ENCODE results near the gene TSSC4. TPM values are rescaled to one million over a fixed set of nuclear protein-coding genes. Genes with fewer than 3 reads are reported as not detected.

Gene TSSC4
- total RNA-seq, 4 donors from 2014 or later = 54.8 to 70.2 (median 66.3) TPM

- TF ChIP-seq EP300 (IDR thresholded peaks at IDR 0.05) (no peak), POLR2AphosphoS5 (IDR thresholded peaks at IDR 0.05) (no peak), POLR2A (IDR thresholded peaks at IDR 0.05) (no peak), CTCF (IDR thresholded peaks at IDR 0.05) (no peak)
- H3K27ac ChIP-seq = no peak overlapping the region
- no CpG with 5 or more reads among the region's 8 CpGs for WGBS, 2 donors (ENCODE audit: low coverage in 1 of 2)
- no peaks in the 10 kb centered on the region for H3K36me3 ChIP-seq
- no peaks in the 10 kb centered on the region for H3K9me3 ChIP-seq
- H3K27me3 ChIP-seq = peaks cover 39% of the 10 kb centered on the region
- no peak overlapping the region for H3K4me3 ChIP-seq
- peaks cover 0 to 6% (median under 1%) of the 10 kb centered on the region in 3 donors for H3K4me1 ChIP-seq
- ATAC-seq = no peak
Measured at GRCh38 chr11:2425506-2425905, 25.0 kb downstream of the TSSC4 start.

GRCh38 chr11:2426221-2426620 lies 25.7 kb downstream of the TSSC4 start:
- no peaks in the 10 kb centered on the region for H3K9me3 ChIP-seq
- H3K36me3 ChIP-seq = no peaks in the 10 kb centered on the region
- TF ChIP-seq CTCF (IDR thresholded peaks at IDR 0.05) (no peak), POLR2A (IDR thresholded peaks at IDR 0.05) (no peak), POLR2AphosphoS5 (IDR thresholded peaks at IDR 0.05) (no peak), EP300 (IDR thresholded peaks at IDR 0.05) (no peak)
- ATAC-seq = no peak
- H3K4me3 ChIP-seq = no peak overlapping the region
- H3K4me1 ChIP-seq = no peaks in the 10 kb centered on the region
- H3K27me3 ChIP-seq = peaks cover 35% of the 10 kb centered on the region
- no CpG with 5 or more reads among the region's 13 CpGs for WGBS, 2 donors (ENCODE audit: low coverage in 1 of 2)
- no peak overlapping the region for H3K27ac ChIP-seq

- Histone ChIP-seq H3K4me1 (no peaks in the 10 kb centered on the region), H3K4me3 (no peak overlapping the region), H3K36me3 (no peaks in the 10 kb centered on the region), H3K27ac (no peak overlapping the region), H3K9me3 (no peaks in the 10 kb centered on the region), H3K27me3 (peaks cover 29% of the 10 kb centered on the region)
- ATAC-seq = no peak
- no peak for TF ChIP-seq CTCF (IDR thresholded peaks at IDR 0.05)
- no peak for TF ChIP-seq POLR2A (IDR thresholded peaks at IDR 0.05)
- no peak for TF ChIP-seq POLR2AphosphoS5 (IDR thresholded peaks at IDR 0.05)
- TF ChIP-seq EP300 (IDR thresholded peaks at IDR 0.05) = no peak
- no CpG with 5 or more reads among the region's 14 CpGs for WGBS, 2 donors (ENCODE audit: low coverage in 1 of 2)
Measured at GRCh38 chr11:2426826-2427521, 26.4 kb downstream of the TSSC4 start.

- no peak overlapping the region for H3K4me3 ChIP-seq
- no peak for ATAC-seq
- no peak for TF ChIP-seq CTCF (IDR thresholded peaks at IDR 0.05)
- no peak for TF ChIP-seq POLR2A (IDR thresholded peaks at IDR 0.05)
- no peak for TF ChIP-seq POLR2AphosphoS5 (IDR thresholded peaks at IDR 0.05)
- no peak for TF ChIP-seq EP300 (IDR thresholded peaks at IDR 0.05)
- H3K27me3 ChIP-seq = peaks cover 27% of the 10 kb centered on the region
- no peaks in the 10 kb centered on the region for H3K36me3 ChIP-seq
- H3K9me3 ChIP-seq = no peaks in the 10 kb centered on the region
- 100% methylated on average over 1 of the region's 12 CpGs; no CpG with 5 or more reads in 1 of the 2 donors for WGBS, 2 donors (ENCODE audit: low coverage in 1 of 2)
- H3K27ac ChIP-seq = no peak overlapping the region
- no peaks in the 10 kb centered on the region for H3K4me1 ChIP-seq
Measured at GRCh38 chr11:2427721-2428321, 27.3 kb downstream of the TSSC4 start.

GRCh38 chr11:2428322-2428795 lies 27.8 kb downstream of the TSSC4 start:
- Histone ChIP-seq H3K36me3 (no peaks in the 10 kb centered on the region), H3K27ac (no peak overlapping the region), H3K4me1 (no peaks in the 10 kb centered on the region), H3K27me3 (peaks cover 31% of the 10 kb centered on the region), H3K9me3 (no peaks in the 10 kb centered on the region), H3K4me3 (no peak overlapping the region)
- 57 to 65% methylated on average over 8 of the region's 8 CpGs for WGBS, 2 donors (ENCODE audit: low coverage in 1 of 2)
- no peak for TF ChIP-seq POLR2A (IDR thresholded peaks at IDR 0.05)
- peak in 3 of 4 experiments; percentile 62 to 75 (median 72) for TF ChIP-seq CTCF (IDR thresholded peaks at IDR 0.05)
- TF ChIP-seq EP300 (IDR thresholded peaks at IDR 0.05) = no peak
- TF ChIP-seq POLR2AphosphoS5 (IDR thresholded peaks at IDR 0.05) = no peak
- ATAC-seq = peak; percentile 57

Measured in gastroesophageal sphincter (tissue), 4 donors.